K562 (cell line): ENCODE results near the gene KRTCAP2. TPM values are rescaled to one million over a fixed set of nuclear protein-coding genes. Genes with fewer than 3 reads are reported as not detected.

Experiments
- ARID4B ChIP-seq: sonication (generic); formaldehyde crosslinking; IDR thresholded peaks from 2 replicates; pipeline ENCODE4 v1.8.0; 2022; ENCODE audit warnings: mild to moderate bottlenecking, missing genetic modification reagents
- BCL6 ChIP-seq: fragments of 250-450 bp; sonication (Bioruptor Pico); IDR thresholded peaks from 2 replicates; pipeline ENCODE4 v1.4.0; 2020
- CBFA2T2 ChIP-seq: fragments of 450-650 bp; conservative IDR thresholded peaks from 2 replicates; pipeline ENCODE4 v1.6.1; 2017; ENCODE audit warnings: mild to moderate bottlenecking
- CBX3 ChIP-seq, 2 experiments: IDR thresholded peaks; 1 replicate in 1 of 2; 2 replicates in 1 of 2; pipeline ENCODE4 v1.6.1; 2012; ENCODE audit warnings: inconsistent platforms in 2 of 2, low read length in 2 of 2, borderline replicate concordance in 1 of 2, control low read depth in 1 of 2
- ELF1 ChIP-seq: fragments of 200-800 bp; sonication (Bioruptor generic); IDR thresholded peaks from 2 replicates; pipeline ENCODE4 v1.6.1; 2016; ENCODE audit warnings: missing genetic modification characterization, missing compliant biosample characterization
- GABPB1 ChIP-seq: sonication (generic); formaldehyde crosslinking; IDR thresholded peaks from 2 replicates; pipeline ENCODE4 v1.8.0; 2022; ENCODE audit warnings: mild to moderate bottlenecking, missing genetic modification reagents
- HCFC1 ChIP-seq: IDR thresholded peaks from 2 replicates; pipeline ENCODE4 v1.6.1; 2012; ENCODE audit warnings: low read depth, low read length, improper control_type of control experiment
- KDM4B ChIP-seq, 2 experiments: fragments of 450-650 bp in 1 of 2; sonication (generic) in 1 of 2; IDR thresholded peaks; 2 replicates each; pipeline ENCODE4 v1.6.1; 2016 to 2017; ENCODE audit warnings: borderline replicate concordance in 2 of 2, antibody characterized with exemption in 1 of 2, low read depth in 1 of 2, mild to moderate bottlenecking in 1 of 2
- MNT ChIP-seq, 2 experiments: fragments of 450-650 bp; conservative IDR thresholded peaks; 2 replicates each; pipeline ENCODE4 v1.6.1; 2017; ENCODE audit warnings: mild to moderate bottlenecking in 2 of 2, moderate library complexity in 2 of 2
- NR2C1 ChIP-seq, 2 experiments: fragments of 450-650 bp; IDR thresholded peaks; 2 replicates each; pipeline ENCODE4 v1.6.1; 2017; ENCODE audit warnings: mild to moderate bottlenecking in 2 of 2, antibody characterized with exemption in 1 of 2, inconsistent platforms in 1 of 2, missing compliant biosample characterization in 1 of 2, missing genetic modification characterization in 1 of 2
- SMAD4 ChIP-seq: fragments of 250-450 bp; sonication (Bioruptor Pico); conservative IDR thresholded peaks from 2 replicates; pipeline ENCODE4 v1.8.0; 2021; ENCODE audit warnings: inconsistent platforms, mild to moderate bottlenecking, moderate library complexity
- VEZF1 ChIP-seq: fragments of 200-800 bp; sonication (Bioruptor generic); IDR thresholded peaks from 2 replicates; pipeline ENCODE4 v1.6.1; 2017; ENCODE audit warnings: missing genetic modification characterization, missing compliant biosample characterization
- ZFP36 ChIP-seq: fragments of 150-350 bp; IDR thresholded peaks from 2 replicates; pipeline ENCODE4 v1.6.1; 2018; ENCODE audit warnings: low read length, low read depth; ENCODE audit not compliant: partially characterized antibody
- ZNF592 ChIP-seq: fragments of 450-650 bp; IDR thresholded peaks from 2 replicates; pipeline ENCODE4 v1.6.1; 2017; ENCODE audit warnings: antibody characterized with exemption, mild to moderate bottlenecking
- polyA plus RNA-seq, 8 experiments: library from polyadenylated mRNA; depleted of rRNA in 4 of 8; stranded (reverse) in 5 of 8; unstranded in 3 of 8; fragments of >200 nt; fragmentation: Nextera tagmentation in 2 of 8; fragmentation: Illumina TruSeq in 1 of 8; extraction: Ambion mirVana in 2 of 8; extraction: Trizol in 1 of 8; gene quantifications; 2 replicates each; pipeline versions ENCODE4 v1.2.1 to v1.2.3, GENCODE V29; 2011 to 2014; ENCODE audit warnings: inconsistent platforms in 1 of 8, missing spikeins in 1 of 8
- total RNA-seq, 7 experiments: library from RNA; depleted of rRNA in 6 of 7; stranded (reverse); fragments of >200 nt in 6 of 7; fragmentation: Illumina TruSeq in 2 of 7; extraction: Trizol in 2 of 7; gene quantifications; 2 replicates each; pipeline versions ENCODE4 v1.2.1 to v1.2.3, GENCODE V29; 2011 to 2021; ENCODE audit warnings: low replicate concordance in 1 of 7

The KRTCAP2 gene
- total and polyA plus RNA-seq, 9 of the 15 experiments (the other 6 are each of a cell fraction or from before 2014, with no cell fraction given), result 126 to 436 (median 244) TPM

GRCh38 chr1:155218854-155219591 lies 45.9 kb upstream of the KRTCAP2 start (continued):
- peak; percentile 21; the same call in 1 of the 2 replicates for TF ChIP-seq VEZF1 (CRISPR knock-in tag)
- peak; percentile 97 for TF ChIP-seq CBFA2T2
- peak; percentile 43; the same call in 1 of the 2 replicates for TF ChIP-seq GABPB1 (CRISPR knock-in tag)
- TF ChIP-seq SMAD4, result no peak
- TF ChIP-seq KDM4B (IDR thresholded peaks at IDR 0.05; ENCODE audit: borderline replicate concordance in 2 of 2, low read depth in 1 of 2), result no peak; a peak in 1 of 4 replicates
- TF ChIP-seq NR2C1 (IDR thresholded peaks at IDR 0.05), result peak; percentile 76
- TF ChIP-seq NR2C1 (tag; IDR thresholded peaks at IDR 0.05), result peak; percentile 71
- TF ChIP-seq BCL6 (CRISPR knock-in tag), result no peak
- TF ChIP-seq CBX3 (IDR thresholded peaks at IDR 0.05; ENCODE audit: borderline replicate concordance in 1 of 2, low read length in 2 of 2), result peak in 1 of 2 experiments; percentile 66; a peak in 2 of 3 replicates
- 0 out of 2 replicates have a peak, but pooled peaks have one; percentile 0 for TF ChIP-seq ARID4B
- peak; percentile 91 for TF ChIP-seq HCFC1
- peak in 1 of 2 experiments; percentile 47; a peak in 2 of 4 replicates for TF ChIP-seq MNT (conservative IDR thresholded peaks at IDR 0.05)
- peak; percentile 74 for TF ChIP-seq ELF1 (tag)
- TF ChIP-seq ZNF592, result no peak
- no peak for TF ChIP-seq ZFP36
